Measurements from ENCODE around the gene ARHGEF7.

ARHGEF7 gene

DNA sequence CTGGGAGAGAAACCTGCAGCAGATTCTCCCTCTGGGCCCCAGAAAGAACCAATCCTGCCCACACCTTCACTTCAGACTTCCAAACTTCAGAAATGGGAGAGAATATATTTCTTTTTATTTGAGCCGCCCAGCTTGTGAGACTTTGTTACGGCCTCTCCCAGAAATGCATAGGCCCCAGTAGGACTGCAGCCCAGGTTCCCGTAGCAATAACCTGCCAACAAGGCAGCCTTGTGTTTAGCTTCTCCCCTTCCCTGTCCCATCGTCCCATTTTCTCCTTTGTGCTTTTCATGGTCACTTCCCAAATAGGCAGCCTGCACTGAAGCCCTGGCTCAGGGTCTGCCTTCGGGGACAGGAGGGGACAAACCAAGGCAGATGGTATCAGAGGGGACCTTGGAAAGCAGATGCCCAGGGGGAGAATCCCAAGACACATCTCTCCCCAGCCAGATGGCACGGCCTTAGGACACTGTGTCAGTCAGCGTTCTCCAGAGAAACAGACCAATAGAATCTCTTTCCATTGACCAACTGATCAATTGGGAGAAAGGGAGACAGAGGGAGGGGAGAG, 3.7 kb upstream of the ARHGEF7 start:
- no peak for DNase-seq

- no peak for DNase-seq
Measured at GRCh38 chr13:111112196-111112595, 2.9 kb upstream of the ARHGEF7 start.

DNA sequence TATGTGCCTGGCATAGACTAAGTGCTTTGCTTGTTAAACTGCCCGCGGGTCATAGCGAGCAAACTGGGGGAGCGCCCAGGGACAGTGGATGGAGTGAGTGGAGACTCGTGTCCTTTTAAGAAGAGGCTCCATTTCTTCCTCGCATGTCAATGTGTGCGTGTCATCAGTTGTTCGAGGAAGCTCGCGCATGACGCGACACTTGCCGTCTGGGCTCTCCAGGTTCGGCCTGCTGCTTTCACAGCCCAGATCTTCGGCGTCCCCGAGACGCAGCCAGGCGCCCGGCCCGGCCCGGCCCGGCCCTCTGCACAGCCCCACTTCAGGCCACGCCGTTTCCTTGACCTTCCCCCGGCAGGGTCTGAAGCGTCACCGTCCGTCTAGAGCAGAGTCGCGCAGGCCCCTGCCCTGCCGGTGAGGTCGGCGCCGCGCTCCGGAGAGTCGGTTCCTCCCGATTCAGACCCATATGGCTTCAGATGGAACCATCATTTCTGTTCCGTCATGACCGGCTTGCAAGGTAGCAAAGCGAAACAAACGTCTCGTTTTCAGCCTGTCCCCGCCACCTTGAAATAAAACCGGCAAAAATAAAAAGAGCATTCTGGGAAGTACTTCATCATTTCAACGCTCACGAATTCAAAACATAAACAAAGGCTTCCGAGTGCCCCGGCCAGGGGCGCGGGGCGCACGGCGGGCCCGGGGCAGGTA, 599 bp upstream of the ARHGEF7 start:
- DNase-seq: peak; percentile 48

GRCh38 chr13:111115965-111116521, 933 bp downstream of the ARHGEF7 start:
- peak; percentile 66 for DNase-seq

DNA sequence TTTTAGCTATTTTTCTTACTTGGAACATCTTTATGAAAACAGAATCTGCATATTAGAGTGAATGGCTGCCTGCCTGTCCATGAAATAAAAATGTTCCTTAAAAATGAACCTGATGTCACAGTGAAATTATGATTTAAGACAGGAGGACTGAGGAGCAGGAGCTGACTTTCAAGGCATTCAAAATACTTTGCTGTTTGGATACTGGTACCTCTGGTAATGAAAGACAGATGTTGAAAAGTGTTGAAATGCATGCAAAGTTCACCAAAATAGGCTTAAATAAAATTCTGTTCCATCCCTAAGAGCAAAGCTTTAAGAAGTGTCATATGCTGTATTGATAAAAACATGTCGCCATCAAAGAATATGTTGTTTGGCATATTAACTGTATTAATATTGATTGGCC, 1.7 kb downstream of the ARHGEF7 start:
- no peak for DNase-seq

GRCh38 chr13:111117289-111117688, 2.2 kb downstream of the ARHGEF7 start:
- DNase-seq: no peak

DNA sequence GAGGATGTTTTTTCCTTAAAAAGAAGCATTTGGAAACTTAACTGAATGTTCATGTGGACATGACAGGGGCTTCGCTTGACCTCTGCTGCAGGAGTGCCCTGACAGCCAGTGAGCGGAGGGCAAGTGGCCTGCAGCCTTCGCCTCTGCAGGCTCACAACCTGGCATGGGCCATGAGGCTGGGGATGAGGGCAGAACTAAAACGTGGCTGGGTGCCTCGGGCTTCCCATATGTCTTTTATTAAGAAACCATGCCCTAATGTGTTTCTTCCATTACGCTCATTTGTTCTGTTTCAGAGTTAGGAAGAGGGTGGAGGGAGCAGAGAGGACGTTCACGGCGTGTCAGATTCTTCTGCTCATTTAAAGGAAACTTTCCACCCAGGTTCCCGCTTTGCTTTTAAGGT, 2.9 kb downstream of the ARHGEF7 start:
- DNase-seq: no peak

- no peak for DNase-seq
Measured at GRCh38 chr13:111118898-111119607, 3.9 kb downstream of the ARHGEF7 start.

DNA sequence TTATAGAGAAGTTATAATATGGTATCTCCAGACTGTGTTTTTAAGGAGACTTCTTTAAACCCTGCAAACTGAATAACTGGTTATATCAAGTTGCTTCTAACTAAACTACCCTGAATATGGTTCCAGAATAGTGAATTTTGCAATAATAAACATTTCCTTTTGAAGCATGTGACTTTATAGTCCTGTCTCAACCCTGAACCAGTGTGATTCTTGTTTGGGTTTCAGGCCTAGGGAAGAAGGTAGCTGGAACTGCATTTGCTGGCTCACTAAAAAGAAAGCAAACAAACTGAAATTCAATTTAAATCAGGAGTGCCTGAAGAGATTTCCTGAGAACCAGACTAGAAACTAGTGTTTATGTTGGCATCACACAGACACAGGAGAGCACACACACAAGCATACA, 4.9 kb downstream of the ARHGEF7 start:
- no peak for DNase-seq

GRCh38 chr13:111120422-111120821, 5.3 kb downstream of the ARHGEF7 start:
- DNase-seq: no peak

DNA sequence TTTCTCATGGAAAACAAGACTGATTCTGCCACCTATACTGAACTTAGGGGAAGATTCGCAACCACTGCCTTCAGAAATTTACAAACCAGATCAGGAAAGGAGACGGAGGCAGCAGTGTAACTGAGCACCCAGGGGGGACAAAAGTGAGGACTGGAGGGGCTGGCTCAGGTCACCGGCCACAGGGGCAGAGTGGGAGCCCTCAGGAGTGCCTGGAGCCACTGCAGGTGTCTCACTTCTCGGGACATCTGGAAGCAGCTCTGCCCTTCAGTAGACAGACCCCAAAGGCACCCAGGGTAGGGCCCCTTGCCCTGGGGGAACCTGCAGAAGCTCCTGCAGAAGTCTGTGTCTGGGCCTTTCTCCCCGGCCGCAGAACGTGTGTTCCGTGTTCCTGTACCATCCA, 5.8 kb downstream of the ARHGEF7 start:
- DNase-seq: no peak

- DNase-seq: no peak
Measured at GRCh38 chr13:111121506-111121905, 6.4 kb downstream of the ARHGEF7 start.

DNA sequence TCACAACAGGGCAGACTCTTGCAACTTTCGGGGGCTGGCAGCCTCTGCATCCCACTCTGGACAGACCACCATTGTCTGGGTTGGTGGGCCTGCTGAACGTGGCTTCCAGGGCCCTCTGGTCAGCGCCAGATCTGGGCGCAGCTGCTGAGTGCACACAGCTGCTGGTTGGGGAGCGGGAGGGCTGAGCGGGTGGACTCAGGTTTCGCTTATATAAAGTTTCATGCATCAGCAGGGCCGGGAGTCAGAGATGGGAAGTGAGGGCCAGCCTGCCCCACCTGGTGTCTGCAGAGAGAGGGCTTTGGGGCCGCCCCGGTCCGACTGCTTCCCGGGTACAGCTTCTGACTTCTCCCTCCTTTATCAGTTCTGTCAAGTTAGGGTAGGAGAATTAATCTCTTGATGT, 6.9 kb downstream of the ARHGEF7 start:
- no peak for DNase-seq

DNA sequence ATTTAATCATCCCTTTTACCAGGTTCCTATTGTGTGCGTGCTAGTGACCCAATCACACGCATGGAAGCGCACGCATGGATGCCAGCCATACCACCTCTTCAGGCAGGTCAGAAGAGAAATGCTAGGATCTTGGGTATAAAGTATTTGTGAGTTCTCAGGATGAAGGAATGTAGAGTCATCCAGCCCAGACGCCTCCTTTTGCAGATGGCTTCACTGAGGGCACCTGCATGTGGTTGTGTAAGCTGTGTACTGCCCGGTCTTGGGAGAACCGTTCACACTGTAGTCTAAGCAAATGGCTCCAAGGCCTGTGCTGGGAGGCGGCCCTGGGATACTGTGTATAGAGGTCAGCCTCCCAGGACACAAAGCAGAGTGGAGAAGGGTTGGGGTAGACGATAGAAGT, 7.5 kb downstream of the ARHGEF7 start:
- no peak for DNase-seq

DNA sequence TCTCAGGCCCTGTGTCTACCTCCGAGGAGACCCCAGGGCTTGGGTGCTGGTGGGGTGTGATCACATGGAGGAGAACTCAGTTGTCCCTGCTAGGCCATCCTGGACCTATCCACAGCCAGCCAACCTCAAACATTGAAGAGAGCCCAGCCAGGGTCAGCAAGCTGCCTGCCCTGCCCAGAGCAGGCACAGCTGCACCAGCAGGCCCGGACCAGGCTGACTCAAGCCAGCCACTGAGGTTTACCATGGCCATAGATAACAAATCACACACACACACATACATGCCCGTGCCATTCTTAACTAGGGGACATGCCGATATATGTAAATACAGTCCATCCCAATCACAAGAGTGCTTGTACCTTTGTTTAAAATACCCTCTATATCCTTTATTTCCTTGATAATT, 8.1 kb downstream of the ARHGEF7 start:
- DNase-seq: no peak

DNA sequence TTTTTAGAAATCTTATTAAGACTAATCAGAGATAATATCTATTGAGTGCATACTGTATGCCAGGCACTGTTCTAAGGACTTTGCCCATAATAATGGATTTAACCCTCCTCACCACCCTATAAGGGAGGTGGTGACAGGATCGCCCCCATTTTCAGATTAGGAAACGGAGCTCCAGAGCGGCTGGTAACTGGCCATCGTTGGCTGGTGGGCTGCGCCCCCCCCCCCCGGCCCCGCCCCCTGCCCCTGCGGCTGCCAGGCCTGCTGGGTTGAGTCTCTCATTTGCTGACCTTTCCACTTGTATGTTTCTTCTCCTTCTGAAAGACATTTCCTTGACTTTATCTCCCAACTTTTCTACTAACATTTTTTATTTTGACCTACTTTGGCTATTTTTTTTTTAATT, 8.5 kb downstream of the ARHGEF7 start:
- DNase-seq: no peak

DNA sequence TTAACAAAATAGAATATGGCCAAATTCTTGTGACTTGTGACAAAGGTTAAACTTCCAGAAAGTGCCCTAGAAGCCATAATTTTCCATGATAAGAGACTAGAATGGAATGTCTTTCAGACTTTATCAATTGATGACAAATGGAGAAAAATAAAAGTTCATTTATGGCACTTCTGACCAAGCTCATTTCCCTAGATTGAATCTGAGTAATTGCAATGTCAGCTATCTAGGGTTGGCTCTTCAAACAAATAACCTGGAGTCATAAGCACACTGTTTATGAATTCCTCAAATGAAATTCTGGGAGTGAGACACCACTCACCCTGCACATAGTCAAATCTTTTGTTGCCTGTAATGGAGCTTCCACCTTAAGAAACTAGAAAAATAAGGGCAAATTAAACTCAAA, 11.4 kb downstream of the ARHGEF7 start:
- no peak for DNase-seq

DNA sequence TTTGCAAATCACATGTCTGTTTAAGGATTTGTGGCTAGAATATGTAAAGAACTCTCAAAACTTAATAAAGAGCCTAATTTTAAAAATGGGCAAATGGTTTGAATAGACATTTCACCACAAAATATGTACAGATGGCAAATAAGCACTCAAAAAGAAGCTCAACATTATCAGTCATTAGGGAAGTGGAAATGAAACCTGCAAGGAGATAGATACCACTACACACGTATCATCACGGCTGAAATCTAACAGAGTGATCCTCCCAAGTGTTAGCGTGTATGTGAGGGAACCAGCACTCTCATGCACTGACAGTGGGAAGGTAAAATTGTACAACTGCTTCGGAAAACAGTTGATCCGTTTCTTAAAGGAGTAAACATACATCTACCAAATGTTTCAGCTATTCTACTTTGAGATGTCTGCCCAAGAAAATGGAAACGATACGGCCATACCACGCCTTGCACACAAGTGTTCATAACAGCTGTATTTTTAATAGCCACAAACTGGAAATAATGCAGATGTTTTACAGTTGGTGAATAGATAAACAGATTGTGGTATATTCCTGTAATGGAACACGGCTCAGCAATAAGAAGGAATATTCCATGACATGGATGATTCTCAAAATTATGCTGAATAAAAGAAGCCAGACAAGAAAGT, 14.5 kb downstream of the ARHGEF7 start:
- no peak for DNase-seq

DNA sequence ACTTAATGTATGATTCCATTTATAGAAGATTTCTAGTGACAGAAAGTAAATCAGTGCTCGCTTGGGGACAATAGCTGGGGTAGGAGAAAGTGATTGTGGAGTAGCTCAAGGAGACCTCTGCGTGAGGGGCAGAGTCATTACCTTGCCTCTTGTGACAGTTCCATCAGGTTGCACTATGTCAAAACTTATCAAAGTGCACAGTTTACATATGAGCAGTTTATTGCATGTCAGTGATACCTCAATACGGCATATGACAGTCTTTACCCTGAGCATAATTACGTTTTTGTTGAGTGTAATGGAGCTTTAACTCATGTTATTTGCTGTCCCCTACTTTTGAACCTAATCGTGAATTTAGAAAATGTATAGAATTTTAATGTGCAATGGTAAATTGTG, 15.0 kb downstream of the ARHGEF7 start:
- no peak for DNase-seq

GRCh38 chr13:111131048-111131447, 15.9 kb downstream of the ARHGEF7 start:
- DNase-seq: no peak

DNA sequence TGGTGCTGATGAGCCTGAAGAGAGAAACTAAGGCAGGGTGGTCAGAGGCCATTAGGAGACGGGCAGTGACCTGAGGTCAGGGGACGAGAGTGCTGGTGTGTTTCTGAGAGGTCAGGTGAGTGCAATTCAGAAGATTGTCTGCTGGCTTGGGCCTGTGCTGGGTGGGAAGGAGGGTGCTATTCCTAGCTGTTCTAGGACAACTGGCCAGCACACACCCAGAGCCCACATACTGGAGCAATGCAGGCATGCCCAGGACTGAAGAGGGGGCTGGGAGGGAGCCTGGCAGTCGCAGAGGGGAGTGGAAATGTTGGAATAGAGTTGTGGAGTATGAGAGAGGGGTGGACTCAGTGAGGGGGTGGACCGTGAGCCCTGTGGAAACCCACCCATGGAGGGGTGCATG, 16.5 kb downstream of the ARHGEF7 start:
- DNase-seq: no peak

- no peak for DNase-seq
Measured at GRCh38 chr13:111132948-111133347, 17.8 kb downstream of the ARHGEF7 start.

DNA sequence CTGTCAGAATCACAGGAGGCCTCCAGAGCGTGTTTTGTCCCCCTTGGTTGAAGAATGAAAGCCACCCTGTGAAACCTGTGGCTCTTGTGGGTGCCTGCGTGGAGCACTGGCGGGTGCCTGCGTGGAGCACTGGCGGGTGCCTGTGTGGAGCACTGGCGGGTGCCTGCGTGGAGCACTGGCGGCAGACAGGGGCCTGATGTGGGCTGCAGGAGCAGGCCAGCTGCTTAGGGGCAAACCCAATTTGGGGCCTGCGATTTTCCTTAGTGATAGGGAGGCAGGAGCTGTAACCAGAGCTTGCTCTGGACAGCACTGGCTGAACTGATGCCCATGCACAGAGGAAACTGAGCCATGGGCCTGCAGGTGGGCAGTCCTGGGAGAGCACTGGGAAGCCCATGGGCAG, 24.3 kb downstream of the ARHGEF7 start:
- no peak for DNase-seq
